Neural cell (in vitro differentiated cells): ENCODE data around the gene PYGB. TPM values are rescaled to one million over a fixed set of nuclear protein-coding genes. Genes with fewer than 3 reads are reported as not detected.

ENCODE experiments used
- H2AFZ ChIP-seq: fragments of 200-600, 300-800 bp; sonication (generic), shearing (Covaris generic); 2 replicates; pipeline ENCODE4 v1.6.0; 2014; ENCODE audit warnings: low read depth, mild to moderate bottlenecking, antibody characterized with exemption, low read length, moderate library complexity
- H3F3A ChIP-seq: fragments of 200-600 bp; shearing (Covaris generic); 2 replicates; pipeline ENCODE4 v1.6.1; 2016; ENCODE audit warnings: mild to moderate bottlenecking, moderate library complexity, mixed read lengths, antibody characterized with exemption, low read length; ENCODE audit not compliant: insufficient read depth, poor library complexity, severe bottlenecking
- H3K27ac ChIP-seq: fragments of 200-600, 300-800 bp; sonication (generic), shearing (Covaris generic); 2 replicates; pipeline ENCODE4 v1.5.1; 2014; ENCODE audit warnings: mild to moderate bottlenecking, low read length, moderate library complexity
- H3K27me3 ChIP-seq: fragments of 300-800, 200-600 bp; sonication (generic), shearing (Covaris generic); 2 replicates; pipeline ENCODE4 v1.6.0; 2014; ENCODE audit warnings: mild to moderate bottlenecking, low read depth, low read length, moderate library complexity; ENCODE audit not compliant: insufficient read depth
- H3K36me3 ChIP-seq: fragments of 300-800, 200-600 bp; sonication (generic), shearing (Covaris generic); 2 replicates; pipeline ENCODE4 v1.5.1; 2014; ENCODE audit warnings: mild to moderate bottlenecking, antibody characterized with exemption, low read length, moderate library complexity; ENCODE audit not compliant: insufficient read depth
- H3K4me2 ChIP-seq: fragments of 300-800, 200-600 bp; sonication (generic), shearing (Covaris generic); 2 replicates; pipeline ENCODE4 v1.6.0; 2014; ENCODE audit warnings: mild to moderate bottlenecking, low read length
- H3K4me3 ChIP-seq: fragments of 300-800, 200-600 bp; sonication (generic), shearing (Covaris generic); 2 replicates; pipeline ENCODE4 v1.5.1; 2014; ENCODE audit warnings: mild to moderate bottlenecking, low read length, moderate library complexity
- H3K79me2 ChIP-seq: fragments of 200-600 bp; shearing (Covaris generic); replicated peaks from 2 replicates; pipeline ENCODE4 v1.6.0; 2014; ENCODE audit warnings: mild to moderate bottlenecking, low read length, moderate library complexity; ENCODE audit not compliant: insufficient read depth
- H3K9ac ChIP-seq: fragments of 300-800, 200-600 bp; sonication (generic), shearing (Covaris generic); 2 replicates; pipeline ENCODE4 v1.6.1; 2016; ENCODE audit warnings: mild to moderate bottlenecking, low read length, mixed read lengths
- H3K9me2 ChIP-seq: fragments of 200-600 bp; shearing (Covaris generic); 2 replicates; pipeline ENCODE4 v1.6.1; 2016; ENCODE audit warnings: mild to moderate bottlenecking, low read length, mixed read lengths; ENCODE audit not compliant: insufficient read depth
- H3K9me3 ChIP-seq: fragments of 200-600, 300-800 bp; sonication (generic), shearing (Covaris generic); 2 replicates; pipeline ENCODE4 v1.6.1; 2016; ENCODE audit warnings: mild to moderate bottlenecking, mixed run types, low read length, moderate library complexity, mixed read lengths
- H4K20me1 ChIP-seq: fragments of 200-600 bp; shearing (Covaris generic); 2 replicates; pipeline ENCODE4 v1.6.1; 2016; ENCODE audit warnings: mild to moderate bottlenecking, mixed run types; ENCODE audit not compliant: insufficient read depth
- CTCF ChIP-seq: fragments of 450-650 bp; IDR thresholded peaks from 2 replicates; pipeline ENCODE4 v1.5.1; 2014; ENCODE audit warnings: antibody characterized with exemption, mild to moderate bottlenecking, moderate library complexity; ENCODE audit not compliant: poor library complexity, severe bottlenecking
- EP300 ChIP-seq: fragments of 450-650 bp; conservative IDR thresholded peaks from 2 replicates; pipeline ENCODE4 v1.6.1; 2014; ENCODE audit warnings: antibody characterized with exemption, mild to moderate bottlenecking, moderate library complexity; ENCODE audit not compliant: poor library complexity, severe bottlenecking
- EZH2 ChIP-seq: fragments of 200-600, 300-800 bp; shearing (Covaris generic), sonication (generic); IDR thresholded peaks from 2 replicates; pipeline ENCODE4 v1.6.1; 2014; ENCODE audit warnings: antibody characterized with exemption, low read length, borderline replicate concordance, mild to moderate bottlenecking; ENCODE audit not compliant: insufficient read depth, poor library complexity, severe bottlenecking
- MXI1 ChIP-seq: fragments of 450-650 bp; conservative IDR thresholded peaks from 2 replicates; pipeline ENCODE4 v1.6.1; 2014; ENCODE audit warnings: antibody characterized with exemption, mild to moderate bottlenecking; ENCODE audit not compliant: poor library complexity, severe bottlenecking
- POLR2AphosphoS5 ChIP-seq: IDR thresholded peaks from 2 replicates; pipeline ENCODE4 v1.6.1; 2012
- RAD21 ChIP-seq: fragments of 450-650 bp; conservative IDR thresholded peaks from 2 replicates; pipeline ENCODE4 v1.6.1; 2014; ENCODE audit warnings: antibody characterized with exemption, mild to moderate bottlenecking, moderate library complexity
- REST ChIP-seq: IDR thresholded peaks from 2 replicates; pipeline ENCODE4 v1.6.1; 2012; ENCODE audit warnings: borderline replicate concordance
- SMC3 ChIP-seq: fragments of 450-650 bp; conservative IDR thresholded peaks from 2 replicates; pipeline ENCODE4 v1.6.1; 2014; ENCODE audit warnings: antibody characterized with exemption, mild to moderate bottlenecking, moderate library complexity; ENCODE audit not compliant: poor library complexity
- TAF1 ChIP-seq: IDR thresholded peaks from 2 replicates; pipeline ENCODE4 v1.6.1; 2012; ENCODE audit warnings: low read depth
- polyA plus RNA-seq: library from polyadenylated mRNA; depleted of rRNA; stranded (reverse); fragments of >200 nt; gene quantifications from 2 replicates; pipeline ENCODE4 v1.2.3, GENCODE V29; 2014

Gene PYGB
- polyA plus RNA-seq, 1 donor from 2014 or later, result 70.5 TPM

GRCh38 chr20:25280574-25281535 is 33.0 kb downstream of the PYGB start:
- H3K27ac ChIP-seq, result no peak overlapping the region
- H3K27me3 ChIP-seq, result no peaks in the 10 kb centered on the region
- H3K9me3 ChIP-seq, result no peaks in the 10 kb centered on the region
- TF ChIP-seq CTCF, result no peak
- TF ChIP-seq TAF1, result no peak
- no peak for TF ChIP-seq MXI1
- TF ChIP-seq SMC3, result no peak
- no peak for TF ChIP-seq EZH2
- TF ChIP-seq REST, result no peak
- TF ChIP-seq RAD21, result no peak
- TF ChIP-seq POLR2AphosphoS5, result no peak
- no peak for TF ChIP-seq EP300
- H4K20me1 ChIP-seq, result no peaks in the 10 kb centered on the region
- no peak overlapping the region for H3K4me3 ChIP-seq
- H2AFZ ChIP-seq, result no peak overlapping the region
- no peak overlapping the region for H3K9ac ChIP-seq
- H3K36me3 ChIP-seq, result peaks cover 7% of the 10 kb centered on the region
- H3K9me2 ChIP-seq, result no peaks in the 10 kb centered on the region
- H3K79me2 ChIP-seq, result no peaks in the 10 kb centered on the region
- H3K4me2 ChIP-seq, result no peak overlapping the region
- H3F3A ChIP-seq, result no peaks in the 10 kb centered on the region

GRCh38 chr20:25281541-25281991 is 33.7 kb downstream of the PYGB start:
- H3K79me2 ChIP-seq, result no peaks in the 10 kb centered on the region
- no peaks in the 10 kb centered on the region for H4K20me1 ChIP-seq
- H3K9ac ChIP-seq, result no peak overlapping the region
- H3K4me2 ChIP-seq, result no peak overlapping the region
- H3K9me2 ChIP-seq, result no peaks in the 10 kb centered on the region
- TF ChIP-seq EZH2, result no peak
- no peak for TF ChIP-seq SMC3
- H3K27ac ChIP-seq, result no peak overlapping the region
- H3F3A ChIP-seq, result no peaks in the 10 kb centered on the region
- no peaks in the 10 kb centered on the region for H3K27me3 ChIP-seq
- peaks cover 7% of the 10 kb centered on the region for H3K36me3 ChIP-seq
- H3K9me3 ChIP-seq, result no peaks in the 10 kb centered on the region
- H2AFZ ChIP-seq, result no peak overlapping the region
- no peak overlapping the region for H3K4me3 ChIP-seq
